Keratinocyte (primary cell): ENCODE measurements around the gene ARID5A. TPM values are rescaled to one million over a fixed set of nuclear protein-coding genes. Genes with fewer than 3 reads are reported as not detected.

Experiments used
- DNase-seq: peaks from one replicate; pipeline ENCODE4 v3.0.0-alpha.2; 2011; ENCODE audit warnings: low read depth, missing footprints, low spot score
- FAIRE-seq: peaks from 2 replicates; lab custom pipeline; 2011; peaks lifted over from hg19 to GRCh38; lab: Jason Lieb, UNC
- H2AFZ ChIP-seq: 2 replicates; pipeline ENCODE4 v1.6.0; 2012; ENCODE audit warnings: low read length, control low read depth, inconsistent platforms; ENCODE audit not compliant: control insufficient read depth
- H3K27ac ChIP-seq: 2 replicates; pipeline ENCODE4 v1.5.1; 2011; ENCODE audit warnings: low read length; ENCODE audit not compliant: control insufficient read depth, insufficient read depth
- H3K27me3 ChIP-seq: 3 replicates; pipeline ENCODE4 v1.6.0; 2011; ENCODE audit warnings: low read length; ENCODE audit not compliant: control insufficient read depth, insufficient read depth; ENCODE audit errors: extremely low read depth
- H3K36me3 ChIP-seq, 2 experiments: 2 replicates in 1 of 2; 3 replicates in 1 of 2; pipeline ENCODE4 v1.5.1; 2011; ENCODE audit warnings: low read length in 2 of 2, mild to moderate bottlenecking in 1 of 2; ENCODE audit not compliant: control insufficient read depth in 2 of 2, insufficient read depth in 2 of 2; ENCODE audit errors: extremely low read depth in 1 of 2
- H3K4me1 ChIP-seq: 3 replicates; pipeline ENCODE4 v1.5.1; 2011; ENCODE audit warnings: low read length; ENCODE audit not compliant: control insufficient read depth, insufficient read depth; ENCODE audit errors: extremely low read depth
- H3K4me2 ChIP-seq: 3 replicates; pipeline ENCODE4 v1.6.0; 2011; ENCODE audit warnings: low read depth, low read length; ENCODE audit not compliant: control insufficient read depth, insufficient read depth; ENCODE audit errors: extremely low read depth
- H3K4me3 ChIP-seq, 3 experiments: fragments of 200-600 bp in 1 of 3; sonication (generic) in 1 of 3; 2 replicates in 2 of 3; 3 replicates in 1 of 3; pipeline ENCODE4 v1.5.1; 2011 to 2016; ENCODE audit warnings: low read length in 3 of 3, mild to moderate bottlenecking in 3 of 3, control low read depth in 2 of 3, inconsistent platforms in 1 of 3, low read depth in 1 of 3, mixed read lengths in 1 of 3, mixed run types in 1 of 3, moderate library complexity in 1 of 3; ENCODE audit not compliant: control insufficient read depth in 2 of 3, insufficient read depth in 2 of 3; ENCODE audit errors: extremely low read depth in 1 of 3
- H3K79me2 ChIP-seq: 2 replicates; pipeline ENCODE4 v1.6.0; 2012; ENCODE audit warnings: low read length; ENCODE audit not compliant: control insufficient read depth, insufficient read depth
- H3K9ac ChIP-seq: 3 replicates; pipeline ENCODE4 v1.6.0; 2011; ENCODE audit warnings: low read length; ENCODE audit not compliant: control insufficient read depth, insufficient read depth; ENCODE audit errors: extremely low read depth
- H3K9me1 ChIP-seq: 3 replicates; pipeline ENCODE4 v1.6.0; 2011; ENCODE audit warnings: low read length; ENCODE audit not compliant: control insufficient read depth, insufficient read depth; ENCODE audit errors: extremely low read depth
- H3K9me3 ChIP-seq: 2 replicates; pipeline ENCODE4 v1.5.1; 2012; ENCODE audit warnings: low read depth, low read length; ENCODE audit not compliant: control insufficient read depth
- H4K20me1 ChIP-seq: 3 replicates; pipeline ENCODE4 v1.6.0; 2011; ENCODE audit warnings: low read length; ENCODE audit not compliant: control insufficient read depth, insufficient read depth; ENCODE audit errors: extremely low read depth
- EZH2 ChIP-seq: IDR thresholded peaks from one replicate; pipeline ENCODE4 v1.6.1; 2012; ENCODE audit warnings: inconsistent platforms, mild to moderate bottlenecking, low read length, moderate library complexity
- dilution Hi-C: fragments of 300-500 bp; cut with MboI; formaldehyde crosslinking; loops from one replicate; pipeline ENCODE4 v1.7.0; 2020; ENCODE audit warnings: low sequenced_read_pairs; ENCODE audit not compliant: extremely low pct_ligation_motif_present
- polyA plus RNA-seq, 5 experiments: library from polyadenylated mRNA; depleted of rRNA in 3 of 5; stranded (reverse) in 3 of 5; stranded (forward) in 1 of 5; unstranded in 1 of 5; fragments of >200 nt; gene quantifications; 1 replicate in 1 of 5; 2 replicates in 3 of 5; 3 replicates in 1 of 5; pipeline versions ENCODE4 v1.2.1 to v1.2.3, GENCODE V29; 2011 to 2012; ENCODE audit warnings: missing spikeins in 2 of 5, low read depth in 1 of 5, low replicate concordance in 1 of 5
- TF ChIP-seq, protein P1 (sequence below), 3 experiments: IDR thresholded peaks in 1 of 3; conservative IDR thresholded peaks in 1 of 3; optimal IDR thresholded peaks in 1 of 3; 2 replicates in 2 of 3; 3 replicates in 1 of 3; pipeline versions ENCODE3 to v1.5.1; 2011; ENCODE audit warnings: low read length in 3 of 3, mild to moderate bottlenecking in 3 of 3, moderate library complexity in 2 of 3, control low read depth in 1 of 3, inconsistent platforms in 1 of 3; ENCODE audit not compliant: insufficient read depth in 2 of 3; ENCODE audit errors: extremely low read depth in 1 of 3

ARID5A gene
- polyA plus RNA-seq, 1 donor (not counting 4 experiments of a cell fraction or from before 2014, with no cell fraction given): 1.6 TPM

DNA sequence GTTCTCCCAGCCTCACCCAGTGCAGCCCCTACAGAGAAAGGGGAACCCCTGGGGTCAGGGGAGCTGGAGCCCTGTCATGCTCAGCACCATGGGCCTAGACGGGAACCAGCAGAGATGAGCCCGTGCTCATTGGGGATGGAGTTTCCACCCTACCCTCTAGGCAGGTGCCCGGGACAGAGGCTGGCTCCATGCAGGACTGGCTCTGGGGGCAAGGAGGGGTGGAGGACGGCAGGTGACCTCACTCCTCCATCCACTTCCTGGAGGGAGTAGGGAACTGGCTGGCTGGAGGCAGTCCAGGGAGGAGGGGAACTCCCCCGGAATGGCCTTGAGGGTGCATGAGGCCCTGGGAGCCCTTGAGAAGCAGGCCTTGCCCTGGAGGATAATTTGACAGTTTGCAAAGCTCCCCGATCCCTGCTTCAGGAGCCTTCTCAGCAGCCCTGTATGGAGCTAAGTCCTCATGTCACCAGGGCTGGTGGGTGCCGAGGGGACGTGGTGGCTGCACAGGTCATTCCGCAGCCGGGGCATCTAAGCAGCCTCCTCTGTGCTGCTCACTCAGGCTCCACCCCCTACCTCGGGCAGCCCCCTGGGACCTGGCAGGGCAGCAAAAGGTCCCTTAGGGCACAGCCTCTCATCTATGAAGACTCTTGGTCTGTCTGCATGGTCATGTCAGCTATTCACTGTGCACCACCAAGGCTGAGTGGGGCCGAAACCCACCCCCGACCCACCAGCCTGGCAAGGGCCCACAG, 33.5 kb upstream of the ARID5A start:
- no peak overlapping the region for H3K9ac ChIP-seq
- FAIRE-seq (no peak), DNase-seq (no peak)
- no peaks in the 10 kb centered on the region for H3K79me2 ChIP-seq
- peaks cover 13% of the 10 kb centered on the region for H3K4me1 ChIP-seq
- no peak overlapping the region for H3K4me3 ChIP-seq
- H2AFZ ChIP-seq: no peak overlapping the region
- no peaks in the 10 kb centered on the region for H3K9me3 ChIP-seq
- no peak for TF ChIP-seq EZH2
- TF ChIP-seq, protein P1, sequence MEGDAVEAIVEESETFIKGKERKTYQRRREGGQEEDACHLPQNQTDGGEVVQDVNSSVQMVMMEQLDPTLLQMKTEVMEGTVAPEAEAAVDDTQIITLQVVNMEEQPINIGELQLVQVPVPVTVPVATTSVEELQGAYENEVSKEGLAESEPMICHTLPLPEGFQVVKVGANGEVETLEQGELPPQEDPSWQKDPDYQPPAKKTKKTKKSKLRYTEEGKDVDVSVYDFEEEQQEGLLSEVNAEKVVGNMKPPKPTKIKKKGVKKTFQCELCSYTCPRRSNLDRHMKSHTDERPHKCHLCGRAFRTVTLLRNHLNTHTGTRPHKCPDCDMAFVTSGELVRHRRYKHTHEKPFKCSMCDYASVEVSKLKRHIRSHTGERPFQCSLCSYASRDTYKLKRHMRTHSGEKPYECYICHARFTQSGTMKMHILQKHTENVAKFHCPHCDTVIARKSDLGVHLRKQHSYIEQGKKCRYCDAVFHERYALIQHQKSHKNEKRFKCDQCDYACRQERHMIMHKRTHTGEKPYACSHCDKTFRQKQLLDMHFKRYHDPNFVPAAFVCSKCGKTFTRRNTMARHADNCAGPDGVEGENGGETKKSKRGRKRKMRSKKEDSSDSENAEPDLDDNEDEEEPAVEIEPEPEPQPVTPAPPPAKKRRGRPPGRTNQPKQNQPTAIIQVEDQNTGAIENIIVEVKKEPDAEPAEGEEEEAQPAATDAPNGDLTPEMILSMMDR (optimal IDR thresholded peaks at IDR 0.05 in 1 of 3, IDR thresholded peaks at IDR 0.05 in 1 of 3, conservative IDR thresholded peaks at IDR 0.05 in 1 of 3; ENCODE audit: extremely low read depth in 1 of 3, insufficient read depth in 2 of 3, low read length in 3 of 3): no peak
- H4K20me1 ChIP-seq: no peaks in the 10 kb centered on the region
- no peak overlapping the region for H3K4me2 ChIP-seq
- H3K27me3 ChIP-seq: peaks cover 18% of the 10 kb centered on the region
- dilution Hi-C loops: no loop called here
- no peaks in the 10 kb centered on the region for H3K9me1 ChIP-seq
- H3K36me3 ChIP-seq: no peaks in the 10 kb centered on the region
- no peak overlapping the region for H3K27ac ChIP-seq

DNA sequence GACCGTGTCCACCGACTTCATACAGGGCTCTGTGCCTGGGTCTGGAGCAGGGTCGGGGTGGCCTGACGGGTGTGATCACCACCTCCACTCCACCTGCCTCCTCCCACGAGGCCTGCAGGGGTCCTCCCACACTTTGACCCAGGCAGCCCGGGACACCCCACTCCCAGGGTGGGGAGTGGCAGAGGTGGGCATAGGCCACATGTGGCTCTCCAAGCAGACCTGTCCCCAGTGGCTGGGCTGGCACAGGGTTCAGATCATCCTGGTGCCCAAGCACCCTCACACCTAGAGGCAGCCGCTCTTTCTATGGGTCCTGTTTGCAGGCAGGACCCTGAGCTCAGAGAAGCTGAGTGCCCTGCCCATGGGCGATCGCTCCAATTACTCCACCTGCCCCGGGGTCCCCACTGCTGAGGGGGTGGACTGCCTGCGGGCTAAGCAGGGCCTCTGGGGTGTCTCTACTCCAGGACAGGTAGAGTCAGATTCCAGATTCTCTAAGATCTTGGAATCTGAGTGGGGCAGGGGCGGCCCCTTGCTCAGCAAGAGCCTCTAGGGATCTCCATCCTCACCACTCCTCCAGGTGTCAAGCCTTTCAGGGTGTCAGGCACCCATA, 32.8 kb upstream of the ARID5A start:
- Histone ChIP-seq H3K27ac (no peak overlapping the region), H3K9ac (no peak overlapping the region), H3K4me3 (no peak overlapping the region), H4K20me1 (no peaks in the 10 kb centered on the region), H3K9me1 (no peaks in the 10 kb centered on the region), H3K36me3 (no peaks in the 10 kb centered on the region), H3K4me2 (no peak overlapping the region), H3K79me2 (no peaks in the 10 kb centered on the region), H2AFZ (no peak overlapping the region), H3K9me3 (no peaks in the 10 kb centered on the region), H3K4me1 (peaks cover 15% of the 10 kb centered on the region), H3K27me3 (peaks cover 15% of the 10 kb centered on the region)
- dilution Hi-C loops: no loop called here
- TF ChIP-seq, protein P1 (optimal IDR thresholded peaks at IDR 0.05 in 1 of 3, IDR thresholded peaks at IDR 0.05 in 1 of 3, conservative IDR thresholded peaks at IDR 0.05 in 1 of 3; ENCODE audit: extremely low read depth in 1 of 3, insufficient read depth in 2 of 3, low read length in 3 of 3): no peak
- DNase-seq (no peak), FAIRE-seq (no peak)
